GM21529 (cell line): Measurements from ENCODE around the gene ZKSCAN4.

Experiments
- ATAC-seq: cut with Tn5 transposase; IDR thresholded peaks from one replicate; pipeline ENCODE4 v1.9.1; 2021; ENCODE audit not compliant: unreplicated experiment

Gene ZKSCAN4

GRCh38 chr6:28250747-28251146 lies 1.3 kb downstream of the ZKSCAN4 start:
- ATAC-seq = no peak

GRCh38 chr6:28248916-28249315 lies 3.2 kb downstream of the ZKSCAN4 start:
- no peak for ATAC-seq

GRCh38 chr6:28245206-28245941 lies 6.7 kb downstream of the ZKSCAN4 start:
- no peak for ATAC-seq

DNA sequence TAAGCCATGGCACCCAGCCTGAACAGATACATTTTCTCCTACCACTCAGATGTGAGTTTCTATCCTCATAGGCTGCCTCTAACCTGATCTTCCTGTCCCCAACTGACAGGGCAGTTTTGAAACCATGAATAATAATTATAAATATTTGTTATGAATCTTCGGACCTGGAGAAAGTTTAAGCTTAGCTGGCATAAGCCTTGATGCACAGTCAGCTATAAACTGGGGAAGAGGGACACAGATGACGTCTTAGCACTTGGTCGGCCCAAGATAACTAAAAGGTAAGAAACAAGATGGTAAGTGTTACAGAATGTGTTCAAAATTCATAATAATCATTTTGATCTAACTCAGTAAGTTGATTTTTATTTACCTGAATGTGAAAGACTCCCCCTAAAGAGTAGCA lies 8.1 kb downstream of the ZKSCAN4 start:
- no peak for ATAC-seq

DNA sequence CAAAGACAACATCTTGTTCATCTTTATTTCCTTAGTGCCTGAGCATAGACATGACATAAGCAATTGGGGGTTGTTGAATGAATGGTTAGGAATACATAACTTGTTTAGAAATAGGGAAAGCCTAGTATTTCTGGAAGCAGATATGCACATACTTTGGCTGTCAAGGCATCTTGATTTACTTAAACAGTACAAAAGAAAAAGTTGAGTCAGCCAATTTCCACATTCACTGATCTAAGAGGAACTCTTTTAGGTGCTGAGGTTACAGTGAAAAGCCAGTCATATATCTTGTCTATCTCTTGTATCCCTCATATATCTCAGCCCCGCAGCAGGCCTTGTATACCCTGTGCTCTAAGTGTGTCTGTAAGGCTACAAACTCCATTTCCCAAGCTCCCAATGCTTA lies 11.6 kb downstream of the ZKSCAN4 start:
- no peak for ATAC-seq

DNA sequence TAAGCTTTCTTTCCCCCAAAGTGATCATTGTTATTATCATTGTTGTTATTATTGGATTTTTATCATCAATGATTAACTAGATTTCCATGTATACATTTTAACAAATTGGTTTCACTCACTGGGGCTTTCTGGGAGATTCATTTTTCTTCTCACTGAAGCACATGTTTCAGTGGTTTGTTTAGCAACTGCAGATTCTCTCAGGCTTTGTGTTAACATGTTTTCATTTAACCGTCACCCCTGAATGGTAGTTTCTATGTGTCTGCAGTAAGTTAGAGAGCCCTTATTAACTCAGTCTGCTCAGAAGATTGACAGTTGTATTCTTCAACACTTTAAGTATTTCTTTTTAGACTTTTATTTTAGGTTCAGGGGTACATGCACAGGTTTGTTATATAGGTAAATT lies 12.4 kb downstream of the ZKSCAN4 start:
- ATAC-seq = no peak

DNA sequence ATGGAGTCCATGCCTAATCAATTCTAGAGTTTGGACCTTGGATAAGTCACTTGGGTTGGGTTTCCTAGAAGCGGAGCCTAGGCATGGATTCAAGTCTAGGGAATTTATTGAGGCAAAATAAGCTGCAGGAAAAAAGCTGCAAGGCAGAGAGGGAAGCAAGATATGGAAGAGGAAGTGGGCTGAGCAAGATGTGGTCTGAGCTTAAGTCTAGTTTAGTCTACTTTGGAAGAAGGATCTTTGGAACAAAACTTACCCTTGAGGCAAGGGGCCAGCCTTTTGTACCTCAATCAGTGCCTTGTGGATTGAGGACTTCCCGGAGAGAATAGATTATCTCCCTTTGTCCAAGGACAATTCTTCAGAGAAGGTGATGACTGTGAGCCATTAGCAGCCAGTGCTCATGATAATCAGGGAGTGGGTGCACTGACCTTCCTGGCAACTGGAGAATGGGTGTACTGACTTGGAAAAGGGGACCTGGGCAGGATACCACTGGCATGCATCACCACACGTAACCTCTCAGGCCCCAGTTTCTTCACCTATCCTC lies 16.1 kb downstream of the ZKSCAN4 start:
- ATAC-seq = no peak

GRCh38 chr6:28232785-28233184 lies 19.3 kb downstream of the ZKSCAN4 start:
- ATAC-seq = no peak

GRCh38 chr6:28226460-28226859 lies 25.6 kb downstream of the ZKSCAN4 start:
- no peak for ATAC-seq

DNA sequence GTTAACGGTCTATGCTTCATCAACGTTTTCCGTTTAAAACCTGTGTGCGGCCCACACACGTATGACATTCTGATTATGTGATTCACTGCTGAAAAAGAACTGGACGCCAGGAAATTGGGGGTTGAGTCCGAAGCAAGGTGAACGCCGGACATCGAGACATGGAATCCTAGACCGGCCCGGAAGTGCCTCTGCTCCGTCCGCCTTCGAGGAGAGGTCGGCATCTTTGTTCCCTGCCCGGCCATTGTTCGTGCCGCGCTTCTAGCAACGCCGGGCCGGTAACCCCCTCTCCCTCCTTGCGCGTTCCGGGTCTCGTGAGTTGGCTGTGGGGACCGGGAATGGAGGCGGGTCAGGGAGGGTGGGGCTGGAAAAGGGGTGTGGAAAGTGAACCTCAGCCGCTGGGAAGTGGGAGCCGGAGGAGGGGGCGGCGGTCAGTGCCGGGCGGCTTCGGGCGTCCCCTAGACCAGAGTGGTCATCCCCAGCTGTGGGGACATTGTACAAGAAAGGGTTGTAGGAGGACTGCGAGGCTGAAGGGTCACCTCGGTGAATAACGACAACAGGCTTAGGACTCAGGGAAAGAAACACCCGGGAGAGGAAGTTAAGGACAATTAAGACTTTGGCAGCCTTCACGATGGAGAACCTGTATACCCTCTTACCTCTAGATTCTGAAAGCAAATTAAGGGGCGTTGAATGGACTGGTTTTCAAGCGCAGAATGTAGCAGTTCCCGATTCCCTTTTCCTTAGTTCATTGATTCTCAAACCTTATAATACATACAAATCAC lies 26.8 kb downstream of the ZKSCAN4 start, which contains the start of gene ZSCAN9:
Gene ZSCAN9, plus strand, starts transcription at position 220 of the 779 bp plus-strand sequence. CDS start 1,810 bp downstream, outside the sequence.
- peak; percentile 92 for ATAC-seq

DNA sequence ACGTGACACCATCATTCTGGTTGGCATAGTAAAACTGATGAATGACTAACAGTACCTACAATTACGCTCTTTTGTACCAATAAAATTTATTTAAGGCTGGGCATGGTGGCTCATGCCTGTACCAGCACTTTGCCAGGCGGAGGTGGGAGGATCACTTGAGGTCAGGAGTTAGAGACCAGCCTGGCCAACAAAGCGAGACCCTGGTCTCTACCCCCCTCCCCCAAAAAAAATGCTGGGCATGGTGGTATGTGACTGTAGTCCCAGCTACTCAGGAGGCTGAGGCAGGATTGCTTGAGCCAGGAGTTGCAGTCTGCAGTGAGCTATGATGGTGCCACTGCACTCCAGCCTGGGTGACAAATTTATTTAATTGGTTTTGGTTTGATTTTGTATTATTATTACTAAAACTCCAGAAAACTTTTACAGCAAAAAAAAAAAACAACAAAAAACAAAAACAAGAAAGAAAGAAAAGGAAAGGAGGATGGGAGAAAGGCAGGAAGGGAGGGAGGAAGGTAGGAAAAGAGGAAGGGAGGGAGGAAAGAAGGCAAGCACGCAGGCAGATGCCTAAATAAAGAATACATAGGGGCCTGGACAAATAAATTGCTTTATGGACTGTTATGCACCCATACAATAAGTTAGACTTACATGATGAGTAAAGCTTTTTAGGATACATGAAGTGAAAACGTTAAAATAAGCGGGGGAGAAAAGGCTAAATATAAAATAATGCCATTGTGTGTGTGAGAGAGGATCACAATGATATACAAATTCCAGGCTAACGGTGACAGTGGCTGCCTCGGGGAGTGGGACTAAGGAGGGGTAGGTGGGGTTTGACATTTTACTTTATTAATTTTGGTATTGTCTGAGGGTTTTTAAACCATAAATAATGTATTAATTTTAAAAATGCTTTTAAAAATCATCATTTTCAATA lies 27.7 kb downstream of the ZKSCAN4 start:
- ATAC-seq = no peak

DNA sequence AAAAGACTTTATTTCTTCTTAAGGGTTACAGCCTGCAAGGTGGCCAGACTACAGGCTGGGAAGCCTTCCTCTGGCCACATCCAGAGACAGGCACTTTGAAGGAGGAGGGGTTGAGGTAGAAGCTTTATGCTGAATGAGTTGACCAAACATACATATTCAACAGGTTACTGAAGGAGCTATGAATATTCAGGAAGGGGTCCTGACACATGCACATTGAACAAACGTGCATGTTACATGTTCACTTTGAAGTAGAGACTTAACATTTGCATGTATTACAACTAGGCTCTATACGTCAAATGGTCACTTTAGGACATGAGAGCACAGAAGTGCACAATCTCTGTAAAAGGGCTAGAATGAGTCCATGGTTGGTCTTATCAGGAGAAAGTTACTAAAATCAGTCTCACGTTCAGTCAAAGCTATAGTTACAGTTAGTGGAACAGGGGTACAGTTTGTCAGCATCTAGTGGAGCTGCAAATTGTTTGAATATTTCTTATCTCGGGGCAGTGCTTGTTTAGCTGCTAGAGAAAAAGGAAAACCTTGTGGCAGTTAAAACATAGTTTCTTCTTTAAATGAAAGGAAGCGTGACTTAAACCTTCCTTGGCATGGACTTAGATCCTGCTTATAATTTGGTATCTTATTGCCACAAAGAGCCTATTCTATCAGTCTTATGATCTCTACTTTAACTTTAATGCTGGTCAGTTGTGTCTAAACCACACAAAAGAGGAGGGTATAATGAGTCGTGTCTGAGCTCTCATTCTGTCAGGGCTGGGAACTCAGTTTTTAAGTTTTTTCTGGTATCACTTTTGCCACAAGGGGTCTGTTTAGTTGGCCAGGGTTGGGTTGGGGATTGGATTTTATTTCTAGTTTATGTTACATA lies 31.6 kb downstream of the ZKSCAN4 start:
- ATAC-seq = no peak

DNA sequence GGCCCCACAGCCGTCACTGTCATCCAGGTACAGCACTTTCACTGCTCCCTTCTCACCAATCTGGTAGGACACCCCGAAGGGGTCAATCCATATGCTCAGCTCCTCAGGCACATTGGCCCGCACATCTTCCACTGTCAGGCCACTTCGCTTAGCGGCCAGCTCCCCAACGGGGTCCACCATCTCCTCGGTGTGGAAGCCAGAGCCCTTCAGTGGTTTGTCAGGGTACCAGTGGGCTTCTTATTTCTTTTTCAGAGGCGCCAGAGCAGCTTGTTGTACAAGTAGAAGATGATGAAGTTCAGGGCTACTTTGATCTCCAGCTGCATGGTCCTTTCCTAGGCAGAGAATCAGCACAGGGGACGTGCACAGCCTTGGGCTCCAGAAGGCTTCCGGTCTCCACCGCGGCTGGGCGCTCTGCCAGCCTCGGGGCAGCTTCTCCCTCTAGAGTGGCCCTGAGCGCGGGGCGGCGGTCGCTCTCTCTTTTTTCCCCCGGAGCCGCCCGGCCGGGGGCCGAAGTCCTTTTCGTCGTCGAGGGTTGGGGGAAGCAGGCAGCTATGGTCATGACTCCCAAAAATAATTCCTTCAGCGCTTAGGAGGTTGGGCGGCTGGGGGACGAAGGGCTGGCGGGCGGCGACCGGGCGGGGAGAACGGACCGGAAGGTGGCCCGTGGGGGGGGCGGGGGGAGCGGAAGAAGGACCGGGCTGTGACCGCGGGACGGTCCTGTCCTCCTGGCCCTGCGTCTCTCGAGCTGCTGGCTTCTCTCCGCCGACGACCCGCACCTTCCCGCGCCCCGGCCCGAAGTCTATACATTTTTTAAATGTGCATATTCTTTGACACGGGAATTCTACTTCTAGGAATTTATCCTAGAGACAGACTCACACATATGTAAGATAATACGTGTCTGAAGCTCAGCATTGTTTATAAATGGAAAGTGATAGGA lies 33.5 kb downstream of the ZKSCAN4 start:
- ATAC-seq = peak; percentile 79

DNA sequence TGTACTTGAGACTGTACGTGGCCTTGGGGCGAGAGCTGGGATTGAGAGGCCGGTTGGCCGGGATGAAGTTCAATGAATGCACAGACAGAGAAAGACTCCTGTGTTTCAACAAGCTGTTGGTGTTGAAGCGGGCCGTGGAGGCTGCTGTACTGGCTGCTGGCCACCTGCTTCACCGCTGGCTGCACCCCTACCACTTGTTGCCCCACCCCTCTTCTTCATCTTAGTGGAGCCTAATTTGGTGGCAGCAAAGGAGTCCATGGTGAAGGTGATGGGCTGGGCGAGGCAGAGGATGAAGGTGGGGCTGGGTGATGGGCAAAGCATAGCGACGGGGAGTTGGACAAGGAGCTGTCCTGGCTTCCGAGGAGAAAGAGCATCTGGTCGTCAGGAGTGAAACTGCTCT lies 34.2 kb downstream of the ZKSCAN4 start:
- ATAC-seq = no peak

GRCh38 chr6:28215425-28215824 lies 36.6 kb downstream of the ZKSCAN4 start:
- ATAC-seq = no peak

DNA sequence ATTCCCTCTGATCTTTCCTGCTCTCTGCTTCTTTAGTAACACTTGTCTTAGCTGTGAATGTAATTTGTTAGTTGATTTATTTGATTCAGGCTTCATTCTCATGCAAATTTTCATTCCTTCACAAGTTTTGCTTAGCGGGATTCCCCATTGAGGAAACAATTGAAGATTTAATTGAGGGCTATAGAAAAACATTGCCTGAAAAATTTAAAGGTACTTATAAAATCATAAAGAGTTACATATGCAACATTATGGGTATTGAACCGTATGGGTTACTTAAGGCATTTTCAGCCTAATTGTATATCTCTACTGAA lies 38.9 kb downstream of the ZKSCAN4 start:
- no peak for ATAC-seq

- peak; percentile 68 for ATAC-seq
Measured at GRCh38 chr6:28212510-28213212, 39.4 kb downstream of the ZKSCAN4 start.

GRCh38 chr6:28211840-28212509 lies 40.1 kb downstream of the ZKSCAN4 start:
- ATAC-seq = peak; percentile 34
